IMR-90 (cell line): ENCODE results near the gene L3MBTL3. TPM values are rescaled to one million over a fixed set of nuclear protein-coding genes. Genes with fewer than 3 reads are reported as not detected.

Experiments
- ATAC-seq: fragments of 200-7000 bp; cut with Tn5 transposase; 2 replicates; pipeline ENCODE4 v1.9.1; 2020; ENCODE audit warnings: low read depth, mild to moderate bottlenecking, moderate library complexity
- BruUV-seq: library from RNA; stranded (reverse); fragments of 400-500 nt; replicated peaks from 2 replicates; lab custom pipeline; 2021; lab: Mats Ljungman, UMichigan
- CTCF ChIA-PET: fragments of 300-600 bp; formaldehyde crosslinking; extraction: SDS; loops from one replicate; lab custom pipeline; 2021; ENCODE audit warnings: antibody characterized with exemption; lab: Yijun Ruan, JAX
- POLR2A ChIA-PET: fragments of 300-600 bp; sonication (Branson Sonifier 250); formaldehyde crosslinking; loops from one replicate; lab custom pipeline; 2022; ENCODE audit warnings: antibody characterized with exemption; ENCODE audit not compliant: unreplicated experiment; lab: Charles Lee
- DNase-seq: peaks from one replicate; pipeline ENCODE4 v3.0.0; 2013
- H2AFZ ChIP-seq: replicated peaks from 2 replicates; pipeline ENCODE3; 2013; ENCODE audit warnings: low read length, mild to moderate bottlenecking; ENCODE audit not compliant: poor library complexity
- H2AK5ac ChIP-seq: 2 replicates; pipeline ENCODE4 v1.6.1; 2013; ENCODE audit warnings: low read depth, low read length, inconsistent platforms
- H2AK9ac ChIP-seq: replicated peaks from 2 replicates; pipeline ENCODE3; 2013; ENCODE audit warnings: mild to moderate bottlenecking, low read depth, low read length, moderate library complexity; ENCODE audit not compliant: poor library complexity
- H2BK120ac ChIP-seq: 2 replicates; pipeline ENCODE4 v1.6.1; 2013; ENCODE audit warnings: low read depth, low read length, inconsistent platforms
- H2BK15ac ChIP-seq: 3 replicates; pipeline ENCODE4 v1.6.1; 2013; ENCODE audit warnings: low read depth, low read length, inconsistent platforms
- H2BK20ac ChIP-seq: 2 replicates; pipeline ENCODE4 v1.6.1; 2013; ENCODE audit warnings: low read depth, mild to moderate bottlenecking, inconsistent platforms, low read length, moderate library complexity
- H2BK5ac ChIP-seq: 2 replicates; pipeline ENCODE4 v1.6.1; 2013; ENCODE audit warnings: mild to moderate bottlenecking, low read depth, low read length, inconsistent platforms; ENCODE audit not compliant: poor library complexity, severe bottlenecking
- H3K14ac ChIP-seq: replicated peaks from 2 replicates; pipeline ENCODE4 v1.6.1; 2013; ENCODE audit warnings: low read depth, low read length, inconsistent platforms
- H3K18ac ChIP-seq: 2 replicates; pipeline ENCODE4 v1.6.1; 2013; ENCODE audit warnings: low read depth, low read length, control low read depth
- H3K23ac ChIP-seq: 2 replicates; pipeline ENCODE4 v1.6.1; 2013; ENCODE audit warnings: low read depth, low read length, inconsistent platforms
- H3K27ac ChIP-seq: 2 replicates; pipeline ENCODE4 v1.5.1; 2013; ENCODE audit warnings: mild to moderate bottlenecking, control low read depth, low read length; ENCODE audit not compliant: insufficient read depth
- H3K27me3 ChIP-seq: 2 replicates; pipeline ENCODE4 v1.6.1; 2013; ENCODE audit warnings: low read length; ENCODE audit not compliant: control insufficient read depth, insufficient read depth
- H3K36me3 ChIP-seq: 2 replicates; pipeline ENCODE4 v1.6.1; 2013; ENCODE audit warnings: low read length, mixed read lengths; ENCODE audit not compliant: control insufficient read depth, insufficient read depth
- H3K4ac ChIP-seq: 2 replicates; pipeline ENCODE4 v1.6.1; 2013; ENCODE audit warnings: low read depth, low read length, inconsistent platforms
- H3K4me1 ChIP-seq: 2 replicates; pipeline ENCODE4 v1.6.1; 2013; ENCODE audit warnings: low read length, mixed read lengths; ENCODE audit not compliant: control insufficient read depth, insufficient read depth
- H3K4me2 ChIP-seq: 2 replicates; pipeline ENCODE4 v1.6.1; 2013; ENCODE audit warnings: low read depth, mild to moderate bottlenecking, control low read depth, low read length, moderate library complexity
- H3K4me3 ChIP-seq: 2 replicates; pipeline ENCODE4 v1.5.1; 2013; ENCODE audit warnings: low read depth, mild to moderate bottlenecking, control low read depth, low read length, moderate library complexity; ENCODE audit not compliant: insufficient read depth
- H3K56ac ChIP-seq: 2 replicates; pipeline ENCODE4 v1.6.1; 2013; ENCODE audit warnings: low read length, inconsistent platforms; ENCODE audit not compliant: insufficient read depth; ENCODE audit errors: extremely low read depth
- H3K79me1 ChIP-seq, 2 experiments: 2 replicates each; pipeline ENCODE4 v1.6.1; 2013; ENCODE audit warnings: low read length in 2 of 2, inconsistent platforms in 1 of 2, low read depth in 1 of 2
- H3K9ac ChIP-seq: 2 replicates; pipeline ENCODE4 v1.6.1; 2013; ENCODE audit warnings: low read depth, low read length, control low read depth
- H3K9me1 ChIP-seq: 2 replicates; pipeline ENCODE4 v1.6.1; 2013; ENCODE audit warnings: low read length, inconsistent platforms; ENCODE audit not compliant: insufficient read depth
- H3K9me3 ChIP-seq: 2 replicates; pipeline ENCODE4 v1.6.1; 2013; ENCODE audit warnings: low read length; ENCODE audit not compliant: control insufficient read depth, insufficient read depth
- H4K20me1 ChIP-seq: 2 replicates; pipeline ENCODE4 v1.6.1; 2013; ENCODE audit warnings: low read length, inconsistent platforms; ENCODE audit not compliant: insufficient read depth
- H4K5ac ChIP-seq: 2 replicates; pipeline ENCODE4 v1.6.1; 2013; ENCODE audit warnings: mild to moderate bottlenecking, low read depth, low read length, control low read depth
- H4K8ac ChIP-seq, 2 experiments: 2 replicates each; pipeline ENCODE4 v1.6.1; 2013; ENCODE audit warnings: low read depth in 2 of 2, low read length in 2 of 2, control low read depth in 1 of 2, inconsistent platforms in 1 of 2
- H4K91ac ChIP-seq: 2 replicates; pipeline ENCODE4 v1.6.1; 2013; ENCODE audit warnings: low read depth, low read length, inconsistent platforms; ENCODE audit not compliant: insufficient read depth
- CEBPB ChIP-seq: IDR thresholded peaks from 2 replicates; pipeline ENCODE4 v1.6.1; 2012; ENCODE audit warnings: low read depth, low read length, improper control_type of control experiment
- MXI1 ChIP-seq: IDR thresholded peaks from 2 replicates; pipeline ENCODE4 v1.6.1; 2012; ENCODE audit warnings: low read depth, mild to moderate bottlenecking, low read length, moderate library complexity, borderline replicate concordance
- WGBS, 2 experiments: methylation state at CpG; one replicate each; pipeline versions ENCODE4 v1.1.5 to v1.1.7; 2013; ENCODE audit warnings: missing lambda C conversion rate in 2 of 2; ENCODE audit not compliant: insufficient read length in 1 of 2; ENCODE audit errors: extremely low coverage in 2 of 2; 5-methylcytosine and 5-hydroxymethylcytosine counted together
- dilution Hi-C: fragments of 300-500 bp; cut with HindIII; formaldehyde crosslinking; loops from one replicate; pipeline ENCODE4 v1.14.3; 2018; ENCODE audit warnings: low sequenced_read_pairs; ENCODE audit not compliant: unreplicated experiment
- in situ Hi-C: fragments of 300-500 bp; cut with MboI; formaldehyde crosslinking; loops from 3 replicates; pipeline ENCODE4 v1.14.3; 2019; ENCODE audit warnings: low sequenced_read_pairs, inconsistent platforms, mixed read lengths
- intact Hi-C: fragments of 100-400 bp; cut with micrococcal nuclease; formaldehyde crosslinking; loops from 2 replicates; pipeline ENCODE4 v1.10.0; 2022
- polyA plus RNA-seq, 3 experiments: library from polyadenylated mRNA; depleted of rRNA; stranded (reverse); fragments of >200 nt; gene quantifications; 2 replicates each; pipeline ENCODE4 v1.2.3, GENCODE V29; 2012; ENCODE audit warnings: low replicate concordance in 1 of 3
- total RNA-seq: library from RNA; depleted of rRNA; stranded (reverse); fragments of >200 nt; gene quantifications from 2 replicates; pipeline ENCODE4 v1.2.3, GENCODE V29; 2012

L3MBTL3 gene
- total and polyA plus RNA-seq, 2 of the 4 experiments (the other 2 are of a cell fraction): 7.2 to 10.9 TPM

- Histone ChIP-seq H3K9me1 (no peaks in the 10 kb centered on the region), H3K56ac (peak overlapping the region; percentile 71; the same call in 1 of the 2 replicates), H2BK20ac (no peak overlapping the region), H2BK120ac (0 out of 2 replicates have a peak overlapping the region, but pooled peaks have one; percentile 52), H3K14ac (0 out of 2 replicates have a peak overlapping the region, but pooled peaks have one; percentile 47), H3K27me3 (no peaks in the 10 kb centered on the region), H3K4me1 (no peaks in the 10 kb centered on the region), H3K9me3 (no peaks in the 10 kb centered on the region), H3K36me3 (no peaks in the 10 kb centered on the region), H3K27ac (peak overlapping the region; percentile 39), H2BK15ac (no peak overlapping the region), H2BK5ac (peak overlapping the region; percentile 21), H3K18ac (no peak overlapping the region), H4K91ac (peak overlapping the region; percentile 49; the same call in 1 of the 2 replicates), H3K4ac (peak overlapping the region; percentile 66), H2AFZ (peak overlapping the region; percentile 96), H3K4me3 (peak overlapping the region; percentile 86), H3K79me1 (peaks cover 7 to 8% of the 10 kb centered on the region in 2 experiments; a peak in 2 of 4 replicates), H4K8ac (no peak overlapping the region; a peak in 2 of 4 replicates), H3K4me2 (peak overlapping the region; percentile 85), H3K23ac (peak overlapping the region; percentile 55; the same call in 1 of the 2 replicates), H2AK5ac (no peak overlapping the region), H4K20me1 (no peaks in the 10 kb centered on the region), H2AK9ac (peak overlapping the region; percentile 20), H4K5ac (no peak overlapping the region), H3K9ac (peak overlapping the region; percentile 62)
- dilution Hi-C loops: no loop called here
- DNase-seq (peak; percentile 37), ATAC-seq (peak; percentile 24)
- in situ Hi-C loops: loop anchor here (10.0 kb wide), 2 partner anchors 355 to 525 kb away; no protein-coding TSS in a partner anchor
- TF ChIP-seq MXI1 (peak; percentile 60; the same call in 1 of the 2 replicates), CEBPB (no peak)
- intact Hi-C loops: loop anchor here (2.0 to 5.0 kb wide), 2 partner anchors 253 to 347 kb away; no protein-coding TSS in a partner anchor
- ChIA-PET CTCF (no interaction called here), POLR2A (no interaction called here)
- 0% methylated on average over 20 of the region's 116 CpGs; no CpG with 5 or more reads in 1 of the 2 experiments for whole genome bisulfite sequencing, 2 experiments
- no TSS peak for BruUV-seq
These were observed 1.1 kb downstream of the L3MBTL3 start for GRCh38 chr6:130019326-130020072.
